Gastroesophageal sphincter (tissue), 4 donors: ENCODE data around the gene ALDH1A1. TPM values are rescaled to one million over a fixed set of nuclear protein-coding genes. Genes with fewer than 3 reads are reported as not detected.

Source experiments
- ATAC-seq: fragments of 150-250 bp; one replicate; pipeline ENCODE4 v1.9.1; 2016; ENCODE audit warnings: mild to moderate bottlenecking, moderate library complexity
- H3K27ac ChIP-seq, 4 donors: fragments of 200-600 bp; sonication (generic) in 3 of 4; 1 replicate in 3 of 4; 2 replicates in 1 of 4; pipeline ENCODE4 v1.5.1; 2016 to 2019
- H3K27me3 ChIP-seq: fragments of 200-600 bp; sonication (generic); one replicate; pipeline ENCODE4 v1.5.1; 2019
- H3K36me3 ChIP-seq, 2 donors: fragments of 200-600 bp; sonication (generic); one replicate each; pipeline ENCODE4 v1.5.1; 2019; ENCODE audit warnings: control low read depth in 1 of 2
- H3K4me1 ChIP-seq, 3 donors: fragments of 200-600 bp; sonication (generic); 1 replicate in 2 of 3; 2 replicates in 1 of 3; pipeline ENCODE4 v1.5.1; 2016 to 2019; ENCODE audit warnings: control low read depth in 2 of 3
- H3K4me3 ChIP-seq, 2 donors: fragments of 200-600 bp; sonication (generic); one replicate each; pipeline ENCODE4 v1.5.1; 2019; ENCODE audit warnings: mild to moderate bottlenecking in 1 of 2, moderate library complexity in 1 of 2
- H3K9me3 ChIP-seq, 3 donors: fragments of 200-600 bp; sonication (generic); one replicate each; pipeline ENCODE4 v1.5.1; 2017 to 2019; ENCODE audit warnings: control low read depth in 2 of 3
- EP300 ChIP-seq: sonication (generic); formaldehyde crosslinking; IDR thresholded peaks from one replicate; pipeline ENCODE4 v1.6.1; 2017; ENCODE audit warnings: antibody characterized with exemption, mild to moderate bottlenecking
- POLR2A ChIP-seq, 2 donors: fragments of 450-650 bp; IDR thresholded peaks; one replicate each; pipeline ENCODE4 v1.6.1; 2017; ENCODE audit warnings: antibody characterized with exemption in 2 of 2, mild to moderate bottlenecking in 2 of 2, moderate library complexity in 1 of 2
- POLR2AphosphoS5 ChIP-seq: sonication (generic); formaldehyde crosslinking; IDR thresholded peaks from one replicate; pipeline ENCODE4 v1.6.1; 2017; ENCODE audit warnings: antibody characterized with exemption
- WGBS, 2 donors: methylation state at CpG; one replicate each; pipeline ENCODE4 v1.1.5; 2018; ENCODE audit warnings: low coverage in 1 of 2; 5-methylcytosine and 5-hydroxymethylcytosine counted together
- total RNA-seq, 4 donors: library from RNA; depleted of rRNA; stranded (reverse); fragments of >200 nt; gene quantifications; one replicate each; pipeline ENCODE4 v1.1.0, GENCODE V29; 2016
- TF ChIP-seq, protein P1 (sequence below), 4 experiments: fragments of 200-600 bp in 2 of 4; fragments of 450-650 bp in 2 of 4; sonication (generic) in 1 of 4; IDR thresholded peaks; one replicate each; pipeline ENCODE4 v1.5.1; 2017 to 2019; ENCODE audit warnings: antibody characterized with exemption in 4 of 4, mild to moderate bottlenecking in 2 of 4, moderate library complexity in 2 of 4

The ALDH1A1 gene
- total RNA-seq, 4 donors from 2014 or later: 49.2 to 118 (median 83.9) TPM

GRCh38 chr9:72914750-72915149 is 38.1 kb downstream of the ALDH1A1 start:
- WGBS, 2 donors: 42 to 65% methylated on average over 2 of the region's 2 CpGs
- Histone ChIP-seq H3K27me3 (no peaks in the 10 kb centered on the region), H3K4me1 (no peaks in the 10 kb centered on the region), H3K9me3 (no peaks in the 10 kb centered on the region), H3K4me3 (no peak overlapping the region), H3K36me3 (peaks cover 0 to 14% of the 10 kb centered on the region in 2 donors), H3K27ac (no peak overlapping the region)
- no peak for ATAC-seq
- TF ChIP-seq, protein P1, sequence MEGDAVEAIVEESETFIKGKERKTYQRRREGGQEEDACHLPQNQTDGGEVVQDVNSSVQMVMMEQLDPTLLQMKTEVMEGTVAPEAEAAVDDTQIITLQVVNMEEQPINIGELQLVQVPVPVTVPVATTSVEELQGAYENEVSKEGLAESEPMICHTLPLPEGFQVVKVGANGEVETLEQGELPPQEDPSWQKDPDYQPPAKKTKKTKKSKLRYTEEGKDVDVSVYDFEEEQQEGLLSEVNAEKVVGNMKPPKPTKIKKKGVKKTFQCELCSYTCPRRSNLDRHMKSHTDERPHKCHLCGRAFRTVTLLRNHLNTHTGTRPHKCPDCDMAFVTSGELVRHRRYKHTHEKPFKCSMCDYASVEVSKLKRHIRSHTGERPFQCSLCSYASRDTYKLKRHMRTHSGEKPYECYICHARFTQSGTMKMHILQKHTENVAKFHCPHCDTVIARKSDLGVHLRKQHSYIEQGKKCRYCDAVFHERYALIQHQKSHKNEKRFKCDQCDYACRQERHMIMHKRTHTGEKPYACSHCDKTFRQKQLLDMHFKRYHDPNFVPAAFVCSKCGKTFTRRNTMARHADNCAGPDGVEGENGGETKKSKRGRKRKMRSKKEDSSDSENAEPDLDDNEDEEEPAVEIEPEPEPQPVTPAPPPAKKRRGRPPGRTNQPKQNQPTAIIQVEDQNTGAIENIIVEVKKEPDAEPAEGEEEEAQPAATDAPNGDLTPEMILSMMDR (IDR thresholded peaks at IDR 0.05): no peak

DNA sequence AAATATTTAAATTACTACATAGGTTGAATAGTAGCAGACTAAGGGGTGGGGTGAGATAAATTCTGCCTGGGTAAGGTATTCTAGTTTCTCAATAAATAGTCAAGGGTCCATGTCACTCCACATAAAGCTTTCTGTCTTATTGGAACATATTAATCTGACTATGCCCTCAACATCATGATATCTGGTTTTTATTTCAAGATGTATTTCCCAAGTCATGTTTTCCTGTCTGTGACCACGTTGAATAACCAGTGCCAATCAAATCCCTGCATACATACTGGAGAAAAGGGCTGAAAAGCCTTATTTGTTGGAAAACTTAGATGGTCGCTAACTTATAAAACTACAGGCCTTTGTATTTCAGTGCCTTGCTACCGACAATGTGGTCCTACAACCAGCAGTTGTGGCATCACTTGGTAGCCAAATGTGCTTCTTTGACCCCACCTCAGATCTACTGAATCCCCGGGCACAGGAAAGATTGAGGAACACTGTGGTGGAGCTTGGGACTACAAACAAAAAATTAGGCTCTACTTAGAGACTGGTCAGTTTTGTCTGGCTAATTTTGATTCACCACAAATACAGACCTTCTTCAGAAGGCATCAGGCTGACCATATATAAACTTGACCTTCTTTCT is 39.4 kb downstream of the ALDH1A1 start:
- peaks cover 0 to 14% of the 10 kb centered on the region in 2 donors for H3K36me3 ChIP-seq
- no peak for ATAC-seq
- TF ChIP-seq POLR2AphosphoS5: no peak
- TF ChIP-seq, protein P1 (IDR thresholded peaks at IDR 0.05): no peak
- TF ChIP-seq EP300: no peak
- no peak for TF ChIP-seq POLR2A (IDR thresholded peaks at IDR 0.05)
- 80 to 90% methylated on average over 1 to 4 of the region's 4 CpGs for WGBS, 2 donors
- H3K9me3 ChIP-seq: no peaks in the 10 kb centered on the region
- H3K4me1 ChIP-seq: no peaks in the 10 kb centered on the region
- peak overlapping the region in 3 of 4 donors; percentile 20 to 45 (median 29) for H3K27ac ChIP-seq
- no peaks in the 10 kb centered on the region for H3K27me3 ChIP-seq
- H3K4me3 ChIP-seq: no peak overlapping the region

GRCh38 chr9:72912476-72913381 is 40.1 kb downstream of the ALDH1A1 start:
- H3K9me3 ChIP-seq: no peaks in the 10 kb centered on the region
- no peak for ATAC-seq
- peaks cover 0 to 14% of the 10 kb centered on the region in 2 donors for H3K36me3 ChIP-seq
- H3K27me3 ChIP-seq: no peaks in the 10 kb centered on the region
- no peak overlapping the region for H3K4me3 ChIP-seq
- peak overlapping the region in 3 of 4 donors; percentile 20 to 52 (median 45) for H3K27ac ChIP-seq
- H3K4me1 ChIP-seq: no peaks in the 10 kb centered on the region
- WGBS, 2 donors: 71 to 74% methylated on average over 6 to 7 of the region's 7 CpGs
- TF ChIP-seq EP300: no peak
- TF ChIP-seq POLR2AphosphoS5: no peak
- TF ChIP-seq, protein P1 (IDR thresholded peaks at IDR 0.05): no peak
- no peak for TF ChIP-seq POLR2A (IDR thresholded peaks at IDR 0.05)

GRCh38 chr9:72911816-72912215 is 41.0 kb downstream of the ALDH1A1 start:
- TF ChIP-seq POLR2A (IDR thresholded peaks at IDR 0.05): no peak
- no peak for TF ChIP-seq POLR2AphosphoS5
- TF ChIP-seq, protein P1 (IDR thresholded peaks at IDR 0.05): no peak
- TF ChIP-seq EP300: no peak
- H3K9me3 ChIP-seq: no peaks in the 10 kb centered on the region
- 83 to 95% methylated on average over 2 of the region's 2 CpGs for WGBS, 2 donors
- H3K27ac ChIP-seq: no peak overlapping the region
- no peak overlapping the region for H3K4me3 ChIP-seq
- no peaks in the 10 kb centered on the region for H3K4me1 ChIP-seq
- peaks cover 0 to 11% of the 10 kb centered on the region in 2 donors for H3K36me3 ChIP-seq
- no peaks in the 10 kb centered on the region for H3K27me3 ChIP-seq
- no peak for ATAC-seq
